ENCODE measurements around the gene TNFSF13. TPM values are rescaled to one million over a fixed set of nuclear protein-coding genes. Genes with fewer than 3 reads are reported as not detected.

TNFSF13 gene
- 4.1 and 4.9 TPM in 2 replicates for total RNA-seq

GRCh38 chr17:7558544-7559319 lies at the start of gene TNFSF13:
Gene TNFSF13, plus strand, starts transcription at chr17:7558750. Its CDS starts 290 bp downstream, at chr17:7559040.

GRCh38 chr17:7548585-7549400 lies 9.8 kb upstream of the TNFSF13 start, which contains the start of gene TNFSF12:
Gene TNFSF12, plus strand, starts transcription at chr17:7549058. Its CDS starts 96 bp downstream, at chr17:7549154.

GRCh38 chr17:7561589-7562207 lies 3.1 kb downstream of the TNFSF13 start, which contains the start of gene SENP3:
Gene SENP3, plus strand, starts transcription at chr17:7561919. Its CDS starts 1,158 bp downstream, at chr17:7563077.

GRCh38 chr17:7579001-7579833 lies 20.7 kb downstream of the TNFSF13 start, which contains the start of gene CD68:
Gene CD68, plus strand, starts transcription at chr17:7579638. Its CDS starts 40 bp downstream, at chr17:7579678.

GRCh38 chr17:7583253-7584109 lies 24.9 kb downstream of the TNFSF13 start, which contains the start of gene MPDU1:
Gene MPDU1, plus strand, starts transcription at chr17:7583852. Its CDS starts 11 bp downstream, at chr17:7583863.

GRCh38 chr17:7589891-7590691 lies 31.5 kb downstream of the TNFSF13 start, which contains the start of gene SOX15:
Gene SOX15, minus strand, starts transcription at chr17:7590094. Its CDS starts 418 bp downstream, at chr17:7589676.

Other genes starting within 250 kb of the TNFSF13 start
- 36.5 and 37.0 TPM in 2 replicates for gene GPS2, start 243.4 kb upstream of the TNFSF13 start, total RNA-seq
- gene NEURL4, start 229.4 kb upstream of the TNFSF13 start, total RNA-seq = 7.5 and 10.5 TPM in 2 replicates
- gene ACAP1, start 222.2 kb upstream of the TNFSF13 start, total RNA-seq = 1.5 and 2.7 TPM in 2 replicates
- 11.4 and 17.8 TPM in 2 replicates for gene KCTD11, start 206.6 kb upstream of the TNFSF13 start, total RNA-seq
- 0.13 TPM in 1 of 2 replicates, not detected in the other for gene TMEM95, start 203.6 kb upstream of the TNFSF13 start, total RNA-seq
- 0.65 and 2.2 TPM in 2 replicates for gene TNK1, start 177.7 kb upstream of the TNFSF13 start, total RNA-seq
- gene PLSCR3, start 164.2 kb upstream of the TNFSF13 start, total RNA-seq = 60.1 and 62.8 TPM in 2 replicates
- 130 and 211 TPM in 2 replicates for gene TMEM256, start 154.7 kb upstream of the TNFSF13 start, total RNA-seq
- gene NLGN2, start 150.9 kb upstream of the TNFSF13 start, total RNA-seq = 18.5 and 38.1 TPM in 2 replicates
- not detected in 2 replicates for gene SPEM1, start 138.4 kb upstream of the TNFSF13 start, total RNA-seq
- not detected in 2 replicates for gene SPEM2, start 133.1 kb upstream of the TNFSF13 start, total RNA-seq
- not detected in 2 replicates for gene SPEM3, start 129.9 kb upstream of the TNFSF13 start, total RNA-seq
- gene TMEM102, start 123.3 kb upstream of the TNFSF13 start, total RNA-seq = 3.8 and 8.9 TPM in 2 replicates
- 2.1 and 7.3 TPM in 2 replicates for gene FGF11, start 119.2 kb upstream of the TNFSF13 start, total RNA-seq
- 5.2 and 11.9 TPM in 2 replicates for gene CHRNB1, start 113.7 kb upstream of the TNFSF13 start, total RNA-seq
- 24.3 and 39.0 TPM in 2 replicates for gene ZBTB4, start 79.1 kb upstream of the TNFSF13 start, total RNA-seq
- gene SLC35G6, start 77.3 kb upstream of the TNFSF13 start, total RNA-seq = not detected in 2 replicates
- gene POLR2A, start 74.4 kb upstream of the TNFSF13 start, total RNA-seq = 55.6 and 62.1 TPM in 2 replicates
- 16.0 and 20.4 TPM in 2 replicates for gene TNFSF12, start 9.7 kb upstream of the TNFSF13 start, total RNA-seq
- 62.5 and 73.4 TPM in 2 replicates for gene SENP3, start 3.2 kb downstream of the TNFSF13 start, total RNA-seq
- 37.4 and 40.5 TPM in 2 replicates for gene CD68, start 20.9 kb downstream of the TNFSF13 start, total RNA-seq
- gene MPDU1, start 25.1 kb downstream of the TNFSF13 start, total RNA-seq = 202 and 249 TPM in 2 replicates
- gene SOX15, start 31.3 kb downstream of the TNFSF13 start, total RNA-seq = 0.52 and 2.8 TPM in 2 replicates
- 24.8 and 37.5 TPM in 2 replicates for gene FXR2, start 56.1 kb downstream of the TNFSF13 start, total RNA-seq
- 26.6 and 100 TPM in 2 replicates for gene SAT2, start 69.1 kb downstream of the TNFSF13 start, total RNA-seq
- 0.26 and 1.4 TPM in 2 replicates for gene SHBG, start 71.4 kb downstream of the TNFSF13 start, total RNA-seq
- gene ATP1B2, start 92.2 kb downstream of the TNFSF13 start, total RNA-seq = 1.0 TPM in 1 of 2 replicates, not detected in the other
- 55.3 and 73.2 TPM in 2 replicates for gene TP53, start 128.7 kb downstream of the TNFSF13 start, total RNA-seq
- 6.7 and 14.0 TPM in 2 replicates for gene WRAP53, start 129.7 kb downstream of the TNFSF13 start, total RNA-seq
- 1.6 and 8.7 TPM in 2 replicates for gene EFNB3, start 146.5 kb downstream of the TNFSF13 start, total RNA-seq
- under 0.01 and 0.16 TPM in 2 replicates for gene DNAH2, start 159.0 kb downstream of the TNFSF13 start, total RNA-seq

Measured in epithelial cell of alveolus of lung (primary cell).